ENCODE results near the gene DNPH1. TPM values are rescaled to one million over a fixed set of nuclear protein-coding genes. Genes with fewer than 3 reads are reported as not detected.

DNPH1 gene
- 54.5 and 66.4 TPM in 2 replicates for total RNA-seq (ENCODE audit: low replicate concordance)

GRCh38 chr6:43228951-43229802, at the start of gene DNPH1:
Gene DNPH1, minus strand, starts transcription at chr6:43229481. Its CDS starts 25 bp downstream, at chr6:43229456.

GRCh38 chr6:43242908-43243663, 13.8 kb upstream of the DNPH1 start, which contains the start of gene TTBK1:
Gene TTBK1, plus strand, starts transcription at chr6:43243481. Its CDS starts 3,180 bp downstream, at chr6:43246661.

GRCh38 chr6:43181942-43182860, 47.1 kb downstream of the DNPH1 start, which contains the start of gene CUL9:
Gene CUL9, plus strand, starts transcription at chr6:43182196. Its CDS starts 2,115 bp downstream, at chr6:43184311.

Other genes starting within 250 kb of the DNPH1 start
- gene PPP2R5D, start 244.9 kb downstream of the DNPH1 start, total RNA-seq (ENCODE audit: low replicate concordance): 29.6 and 36.7 TPM in 2 replicates
- 56.5 and 67.0 TPM in 2 replicates for gene MEA1, start 215.5 kb downstream of the DNPH1 start, total RNA-seq (ENCODE audit: low replicate concordance)
- 77.9 and 99.2 TPM in 2 replicates for gene KLHDC3, start 215.2 kb downstream of the DNPH1 start, total RNA-seq (ENCODE audit: low replicate concordance)
- gene RRP36, start 207.9 kb downstream of the DNPH1 start, total RNA-seq (ENCODE audit: low replicate concordance): 28.5 and 67.1 TPM in 2 replicates
- gene CUL7, start 175.6 kb downstream of the DNPH1 start, total RNA-seq (ENCODE audit: low replicate concordance): 28.3 and 44.7 TPM in 2 replicates
- gene MRPL2, start 170.0 kb downstream of the DNPH1 start, total RNA-seq (ENCODE audit: low replicate concordance): 17.6 and 19.8 TPM in 2 replicates
- 15.2 and 23.5 TPM in 2 replicates for gene KLC4, start 169.8 kb downstream of the DNPH1 start, total RNA-seq (ENCODE audit: low replicate concordance)
- 78.5 and 225 TPM in 2 replicates for gene PTK7, start 153.2 kb downstream of the DNPH1 start, total RNA-seq (ENCODE audit: low replicate concordance)
- gene SRF, start 58.2 kb downstream of the DNPH1 start, total RNA-seq (ENCODE audit: low replicate concordance): 11.6 and 20.1 TPM in 2 replicates
- gene CUL9, start 47.3 kb downstream of the DNPH1 start, total RNA-seq (ENCODE audit: low replicate concordance): 17.5 and 26.4 TPM in 2 replicates
- gene TTBK1, start 14.0 kb upstream of the DNPH1 start, total RNA-seq (ENCODE audit: low replicate concordance): under 0.01 TPM in 1 of 2 replicates, not detected in the other
- not detected in 2 replicates for gene SLC22A7, start 68.8 kb upstream of the DNPH1 start, total RNA-seq (ENCODE audit: low replicate concordance)
- gene CRIP3, start 79.3 kb upstream of the DNPH1 start, total RNA-seq (ENCODE audit: low replicate concordance): 0.47 TPM in 1 of 2 replicates, not detected in the other
- 2.8 and 3.8 TPM in 2 replicates for gene ZNF318, start 140.2 kb upstream of the DNPH1 start, total RNA-seq (ENCODE audit: low replicate concordance)
- 12.3 and 12.4 TPM in 2 replicates for gene ABCC10, start 198.1 kb upstream of the DNPH1 start, total RNA-seq (ENCODE audit: low replicate concordance)
- gene DLK2, start 226.1 kb upstream of the DNPH1 start, total RNA-seq (ENCODE audit: low replicate concordance): 0.23 and 0.47 TPM in 2 replicates
- gene TJAP1, start 248.1 kb upstream of the DNPH1 start, total RNA-seq (ENCODE audit: low replicate concordance): 6.5 and 7.4 TPM in 2 replicates

Data from smooth muscle cell of the coronary artery (primary cell).